Loucy (cell line): ENCODE data around the gene CMKLR1.

Experiments
- H2AFZ ChIP-seq: fragments of 200-600 bp; sonication (generic); 2 replicates; pipeline ENCODE4 v1.6.0; 2016; ENCODE audit warnings: antibody characterized with exemption, mild to moderate bottlenecking, low read length, moderate library complexity
- H3F3A ChIP-seq: fragments of 200-600 bp; 2 replicates; pipeline ENCODE4 v1.6.0; 2016; ENCODE audit warnings: antibody characterized with exemption, low read depth, mild to moderate bottlenecking
- H3K27me3 ChIP-seq: fragments of 200-600 bp; sonication (generic); 2 replicates; pipeline ENCODE4 v1.6.1; 2014; ENCODE audit warnings: low read length, mild to moderate bottlenecking; ENCODE audit not compliant: insufficient read depth, poor library complexity, severe bottlenecking
- H3K36me3 ChIP-seq: fragments of 200-600 bp; sonication (generic); 2 replicates; pipeline ENCODE4 v1.6.1; 2016; ENCODE audit warnings: low read length; ENCODE audit not compliant: insufficient read depth
- H3K4me1 ChIP-seq: fragments of 200-600 bp; sonication (generic); 2 replicates; pipeline ENCODE4 v1.5.1; 2014; ENCODE audit warnings: low read length, mild to moderate bottlenecking; ENCODE audit not compliant: insufficient read depth, poor library complexity, severe bottlenecking
- H3K4me2 ChIP-seq: fragments of 200-600 bp; sonication (generic); 2 replicates; pipeline ENCODE4 v1.6.0; 2014; ENCODE audit warnings: antibody characterized with exemption, low read length, low read depth, mild to moderate bottlenecking; ENCODE audit not compliant: poor library complexity, severe bottlenecking
- H3K4me3 ChIP-seq: fragments of 200-600 bp; sonication (generic); 2 replicates; pipeline ENCODE4 v1.5.1; 2014; ENCODE audit warnings: low read length, mild to moderate bottlenecking, mixed read lengths; ENCODE audit not compliant: poor library complexity, severe bottlenecking
- H3K79me2 ChIP-seq: fragments of 200-600 bp; sonication (generic); 2 replicates; pipeline ENCODE4 v1.6.1; 2014; ENCODE audit warnings: low read length; ENCODE audit not compliant: insufficient read depth
- H3K9ac ChIP-seq: fragments of 200-600 bp; sonication (generic); 2 replicates; pipeline ENCODE4 v1.6.0; 2014; ENCODE audit warnings: mild to moderate bottlenecking, low read depth, low read length, moderate library complexity; ENCODE audit not compliant: poor library complexity, severe bottlenecking
- H3K9me2 ChIP-seq: fragments of 200-600 bp; sonication (generic); replicated peaks from 2 replicates; pipeline ENCODE4 v1.6.1; 2016; ENCODE audit warnings: low read depth, low read length, mixed read lengths
- H3K9me3 ChIP-seq: fragments of 200-600 bp; sonication (generic); 2 replicates; pipeline ENCODE4 v1.6.1; 2014; ENCODE audit warnings: mild to moderate bottlenecking, antibody characterized with exemption, low read length, low read depth; ENCODE audit not compliant: insufficient read depth
- H4K20me1 ChIP-seq: fragments of 200-600 bp; sonication (generic); 2 replicates; pipeline ENCODE4 v1.6.0; 2014; ENCODE audit warnings: antibody characterized with exemption, low read length, mild to moderate bottlenecking; ENCODE audit not compliant: insufficient read depth, poor library complexity, severe bottlenecking
- EZH2phosphoT487 ChIP-seq: fragments of 200-600 bp; IDR thresholded peaks from 2 replicates; pipeline ENCODE4 v1.6.1; 2018; ENCODE audit warnings: antibody characterized with exemption, mild to moderate bottlenecking, moderate library complexity, borderline replicate concordance
- TF ChIP-seq, protein P1 (sequence below): fragments of 200-600 bp; sonication (generic); conservative IDR thresholded peaks from 2 replicates; pipeline ENCODE4 v1.5.1; 2014; ENCODE audit warnings: mild to moderate bottlenecking, antibody characterized with exemption, low read length

CMKLR1 gene

DNA sequence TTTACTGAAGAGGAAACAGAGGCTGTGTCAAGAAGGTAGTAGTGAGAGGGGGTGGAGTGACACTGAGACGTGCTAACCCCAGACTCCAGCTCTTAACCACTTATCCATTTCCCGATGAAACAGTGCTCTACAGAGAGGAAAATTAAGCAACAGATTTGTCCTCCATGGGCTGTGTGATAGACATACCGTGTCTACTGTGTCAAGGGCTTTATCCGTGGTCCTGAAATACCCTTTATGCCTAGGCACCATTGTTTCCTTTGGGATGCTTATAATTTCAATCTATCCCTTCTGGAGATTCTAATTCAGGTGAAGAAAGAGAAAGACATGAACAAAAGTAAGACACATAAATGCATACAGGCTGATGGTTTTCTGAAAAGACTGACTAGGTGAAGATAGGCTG, 71.7 kb downstream of the CMKLR1 start:
- H3K79me2 ChIP-seq: no peaks in the 10 kb centered on the region
- no peaks in the 10 kb centered on the region for H3K27me3 ChIP-seq
- H3F3A ChIP-seq: no peaks in the 10 kb centered on the region
- no peak overlapping the region for H3K4me3 ChIP-seq
- no peak overlapping the region for H3K4me2 ChIP-seq
- H2AFZ ChIP-seq: no peak overlapping the region
- H4K20me1 ChIP-seq: no peaks in the 10 kb centered on the region
- TF ChIP-seq, protein P1, sequence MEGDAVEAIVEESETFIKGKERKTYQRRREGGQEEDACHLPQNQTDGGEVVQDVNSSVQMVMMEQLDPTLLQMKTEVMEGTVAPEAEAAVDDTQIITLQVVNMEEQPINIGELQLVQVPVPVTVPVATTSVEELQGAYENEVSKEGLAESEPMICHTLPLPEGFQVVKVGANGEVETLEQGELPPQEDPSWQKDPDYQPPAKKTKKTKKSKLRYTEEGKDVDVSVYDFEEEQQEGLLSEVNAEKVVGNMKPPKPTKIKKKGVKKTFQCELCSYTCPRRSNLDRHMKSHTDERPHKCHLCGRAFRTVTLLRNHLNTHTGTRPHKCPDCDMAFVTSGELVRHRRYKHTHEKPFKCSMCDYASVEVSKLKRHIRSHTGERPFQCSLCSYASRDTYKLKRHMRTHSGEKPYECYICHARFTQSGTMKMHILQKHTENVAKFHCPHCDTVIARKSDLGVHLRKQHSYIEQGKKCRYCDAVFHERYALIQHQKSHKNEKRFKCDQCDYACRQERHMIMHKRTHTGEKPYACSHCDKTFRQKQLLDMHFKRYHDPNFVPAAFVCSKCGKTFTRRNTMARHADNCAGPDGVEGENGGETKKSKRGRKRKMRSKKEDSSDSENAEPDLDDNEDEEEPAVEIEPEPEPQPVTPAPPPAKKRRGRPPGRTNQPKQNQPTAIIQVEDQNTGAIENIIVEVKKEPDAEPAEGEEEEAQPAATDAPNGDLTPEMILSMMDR: no peak
- TF ChIP-seq EZH2phosphoT487: no peak
- H3K4me1 ChIP-seq: no peaks in the 10 kb centered on the region
- no peaks in the 10 kb centered on the region for H3K9me3 ChIP-seq
- no peak overlapping the region for H3K9ac ChIP-seq
- no peaks in the 10 kb centered on the region for H3K9me2 ChIP-seq
- H3K36me3 ChIP-seq: no peaks in the 10 kb centered on the region

DNA sequence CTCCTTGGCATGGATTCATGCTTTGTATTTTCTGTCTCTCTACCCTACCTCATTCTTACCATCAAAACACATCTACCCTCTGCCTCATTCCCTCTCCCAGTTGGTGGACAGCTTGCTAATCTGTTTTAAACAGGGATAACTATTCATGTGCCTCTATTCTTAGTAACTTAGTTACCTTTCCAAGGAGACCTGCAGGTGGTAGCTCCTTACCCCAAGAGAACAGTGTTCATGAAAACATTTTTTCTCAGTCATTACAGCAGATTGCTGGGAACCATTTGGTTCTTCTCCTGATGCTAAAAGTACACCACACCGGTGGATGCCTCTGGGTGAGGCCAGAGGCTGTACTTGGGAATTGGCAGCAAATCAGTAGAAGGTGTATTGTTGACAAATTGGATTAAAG, 73.0 kb downstream of the CMKLR1 start:
- TF ChIP-seq, protein P1: no peak
- no peak for TF ChIP-seq EZH2phosphoT487
- Histone ChIP-seq H3K36me3 (no peaks in the 10 kb centered on the region), H3K27me3 (no peaks in the 10 kb centered on the region), H3K9me2 (no peaks in the 10 kb centered on the region), H3K4me2 (no peak overlapping the region), H3K9ac (no peak overlapping the region), H3K4me3 (no peak overlapping the region), H3F3A (no peaks in the 10 kb centered on the region), H3K4me1 (no peaks in the 10 kb centered on the region), H3K9me3 (no peaks in the 10 kb centered on the region; the same call in 1 of the 2 replicates), H3K79me2 (no peaks in the 10 kb centered on the region), H4K20me1 (no peaks in the 10 kb centered on the region), H2AFZ (no peak overlapping the region)

DNA sequence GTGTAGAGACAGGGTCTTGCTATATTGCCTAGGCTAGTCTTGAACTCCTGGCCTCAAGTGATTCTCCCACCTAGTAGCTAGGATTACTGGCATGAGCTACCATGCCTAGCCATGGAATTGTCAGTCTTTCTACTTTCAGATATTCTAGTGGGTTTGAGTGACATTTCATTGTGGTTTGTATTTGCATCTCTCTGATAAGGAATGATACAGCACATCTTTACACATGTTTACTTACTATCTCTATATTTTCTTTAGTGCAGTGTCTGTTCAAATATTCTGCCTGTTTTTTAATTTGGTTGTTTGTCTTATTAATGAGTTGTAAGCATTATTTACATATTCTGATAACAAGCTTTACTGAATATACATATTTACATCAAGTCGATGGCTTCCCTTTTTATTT, 73.6 kb downstream of the CMKLR1 start:
- Histone ChIP-seq H4K20me1 (no peaks in the 10 kb centered on the region), H3K27me3 (no peaks in the 10 kb centered on the region)

More for the DNA sequence above, 73.6 kb downstream of the CMKLR1 start:
- no peaks in the 10 kb centered on the region for H3F3A ChIP-seq
- no peaks in the 10 kb centered on the region for H3K4me1 ChIP-seq
- no peak overlapping the region for H3K4me2 ChIP-seq
- no peaks in the 10 kb centered on the region for H3K36me3 ChIP-seq
- TF ChIP-seq, protein P1: no peak
- TF ChIP-seq EZH2phosphoT487: no peak
- H3K9ac ChIP-seq: no peak overlapping the region
- no peak overlapping the region for H2AFZ ChIP-seq
- no peaks in the 10 kb centered on the region for H3K9me2 ChIP-seq
- peaks cover 3% of the 10 kb centered on the region; the same call in 1 of the 2 replicates for H3K9me3 ChIP-seq
- no peak overlapping the region for H3K4me3 ChIP-seq
- H3K79me2 ChIP-seq: no peaks in the 10 kb centered on the region
